Measurements from ENCODE around the gene PICK1. TPM values are rescaled to one million over a fixed set of nuclear protein-coding genes. Genes with fewer than 3 reads are reported as not detected.

The PICK1 gene
- total and polyA plus RNA-seq, 2 of the 13 experiments (the other 11 are each of a cell fraction or from before 2014, with no cell fraction given): 19.3 to 25.3 TPM

GRCh38 chr22:38012604-38013072 is 44.6 kb upstream of the PICK1 start (continued):
- TF ChIP-seq HNF1B (CRISPR knock-in tag; IDR thresholded peaks at IDR 0.05): peak; percentile 43; the same call in 1 of the 2 replicates
- TF ChIP-seq ZNF609 (CRISPR knock-in tag; IDR thresholded peaks at IDR 0.05; ENCODE audit: borderline replicate concordance): peak; percentile 60; the same call in 1 of the 2 replicates
- TF ChIP-seq FOXP4 (CRISPR knock-in tag; IDR thresholded peaks at IDR 0.05): peak; percentile 93
- peak; percentile 74 for TF ChIP-seq ELF3 (CRISPR knock-in tag; IDR thresholded peaks at IDR 0.05)
- TF ChIP-seq KDM6A (CRISPR knock-in tag; IDR thresholded peaks at IDR 0.05; ENCODE audit: low read depth): peak; percentile 26; the same call in 1 of the 2 replicates
- TF ChIP-seq GATAD2A (CRISPR knock-in tag; IDR thresholded peaks at IDR 0.05): peak; percentile 74
- peak; percentile 90 for TF ChIP-seq MED1 (CRISPR knock-in tag; IDR thresholded peaks at IDR 0.05)
- no peak for TF ChIP-seq SMAD1 (CRISPR knock-in tag; IDR thresholded peaks at IDR 0.05; ENCODE audit: borderline replicate concordance, low read depth)
- 0 out of 2 replicates have a peak, but pooled peaks have one; percentile 44 for TF ChIP-seq SP5 (CRISPR knock-in tag; IDR thresholded peaks at IDR 0.05; ENCODE audit: borderline replicate concordance, low read depth)
- no peak for TF ChIP-seq ZNF382 (CRISPR knock-in tag; IDR thresholded peaks at IDR 0.05; ENCODE audit: borderline replicate concordance)
- peak; percentile 27; the same call in 1 of the 2 replicates for TF ChIP-seq PITX1 (CRISPR knock-in tag; IDR thresholded peaks at IDR 0.05)
- no peak for TF ChIP-seq ZNF850 (CRISPR knock-in tag; conservative IDR thresholded peaks at IDR 0.05)
- peak; percentile 52 for TF ChIP-seq CREM (IDR thresholded peaks at IDR 0.05)
- TF ChIP-seq CREM (CRISPR knock-in tag; IDR thresholded peaks at IDR 0.05): no peak
- TF ChIP-seq AHDC1 (CRISPR knock-in tag; IDR thresholded peaks at IDR 0.05; ENCODE audit: borderline replicate concordance): peak; percentile 23; the same call in 1 of the 2 replicates
- peak; percentile 78 for TF ChIP-seq RARA (CRISPR knock-in tag; IDR thresholded peaks at IDR 0.05)
- peak; percentile 82 for TF ChIP-seq SAP130 (CRISPR knock-in tag; IDR thresholded peaks at IDR 0.05; ENCODE audit: low read depth)

All from HepG2 (cell line).